SK-N-SH treated with all-trans-retinoic acid at 6 μM for 48 hours (cell line): ENCODE measurements around the gene GRIA2.

Source experiments
- ARNTL ChIP-seq: fragments of 450-650 bp; formaldehyde crosslinking; IDR thresholded peaks from 2 replicates; pipeline ENCODE4 v1.5.0; 2020; ENCODE audit warnings: low read depth, mild to moderate bottlenecking, moderate library complexity, borderline replicate concordance
- CREB5 ChIP-seq: fragments of 250-450 bp; sonication (Bioruptor Pico); IDR thresholded peaks from 2 replicates; pipeline ENCODE4 v1.5.1; 2020; ENCODE audit warnings: low read depth, mild to moderate bottlenecking, moderate library complexity
- CSDC2 ChIP-seq: fragments of 250-450 bp; sonication (Bioruptor Pico); IDR thresholded peaks from 2 replicates; pipeline ENCODE4 v1.5.0; 2020; ENCODE audit warnings: mild to moderate bottlenecking, moderate library complexity
- CSRNP3 ChIP-seq: fragments of 250-450 bp; sonication (Bioruptor Pico); IDR thresholded peaks from 2 replicates; pipeline ENCODE4 v1.5.1; 2021; ENCODE audit warnings: mild to moderate bottlenecking, moderate library complexity
- ESRRG ChIP-seq: fragments of 250-450 bp; sonication (Bioruptor Pico); IDR thresholded peaks from 2 replicates; pipeline ENCODE4 v1.6.1; 2021; ENCODE audit warnings: mild to moderate bottlenecking
- GLIS3 ChIP-seq: fragments of 250-450 bp; sonication (Bioruptor Pico); IDR thresholded peaks from 2 replicates; pipeline ENCODE4 v1.5.0; 2020; ENCODE audit warnings: mild to moderate bottlenecking, moderate library complexity
- PATZ1 ChIP-seq: fragments of 250-450 bp; sonication (Bioruptor Pico); IDR thresholded peaks from 2 replicates; pipeline ENCODE4 v1.8.0; 2020; ENCODE audit warnings: mild to moderate bottlenecking, moderate library complexity, borderline replicate concordance
- POU6F1 ChIP-seq: fragments of 250-450 bp; sonication (Bioruptor Pico); IDR thresholded peaks from 2 replicates; pipeline ENCODE4 v1.8.0; 2021; ENCODE audit warnings: low read depth, mild to moderate bottlenecking, moderate library complexity, borderline replicate concordance
- PPARA ChIP-seq: fragments of 250-450 bp; sonication (Bioruptor Pico); IDR thresholded peaks from 2 replicates; pipeline ENCODE4 v1.5.0; 2020; ENCODE audit warnings: mild to moderate bottlenecking, borderline replicate concordance
- SNAI2 ChIP-seq: fragments of 250-450 bp; sonication (Bioruptor Pico); IDR thresholded peaks from 2 replicates; pipeline ENCODE4 v1.5.0; 2020; ENCODE audit warnings: mild to moderate bottlenecking, moderate library complexity
- TCF4 ChIP-seq: fragments of 250-450 bp; sonication (Bioruptor Pico); IDR thresholded peaks from 2 replicates; pipeline ENCODE4 v1.8.0; 2021; ENCODE audit warnings: mild to moderate bottlenecking, moderate library complexity, borderline replicate concordance

GRCh38 chr4:157357887-157358286 is 137.4 kb downstream of the GRIA2 start:
- TF ChIP-seq CREB5 (CRISPR knock-in tag) (no peak), ARNTL (CRISPR knock-in tag) (no peak), ESRRG (CRISPR knock-in tag) (no peak), PATZ1 (no peak), CSRNP3 (CRISPR knock-in tag) (no peak), CSDC2 (no peak), GLIS3 (CRISPR knock-in tag) (no peak), SNAI2 (CRISPR knock-in tag) (no peak), PPARA (CRISPR knock-in tag) (no peak), POU6F1 (CRISPR knock-in tag) (no peak), TCF4 (CRISPR knock-in tag) (no peak)
